NT2/D1 (cell line): ENCODE data around the gene PARN.

ENCODE experiments used
- DNase-seq: peaks from one replicate; pipeline ENCODE4 v3.0.0-alpha.2; 2011; ENCODE audit warnings: low read depth, low spot score
- H3K27me3 ChIP-seq: 2 replicates; pipeline ENCODE4 v1.6.0; 2011; ENCODE audit warnings: mild to moderate bottlenecking; ENCODE audit not compliant: insufficient read length, insufficient read depth
- H3K36me3 ChIP-seq: 2 replicates; pipeline ENCODE4 v1.6.1; 2011; ENCODE audit warnings: mild to moderate bottlenecking, low read length, mixed read lengths; ENCODE audit not compliant: insufficient read depth, insufficient read length
- H3K4me1 ChIP-seq: 2 replicates; pipeline ENCODE4 v1.5.1; 2011; ENCODE audit not compliant: insufficient read depth, insufficient read length
- H3K4me3 ChIP-seq: 2 replicates; pipeline ENCODE4 v1.5.1; 2011; ENCODE audit warnings: low read depth; ENCODE audit not compliant: insufficient read length
- H3K9ac ChIP-seq: 2 replicates; pipeline ENCODE4 v1.6.0; 2011; ENCODE audit warnings: low read depth; ENCODE audit not compliant: insufficient read length
- H3K9me3 ChIP-seq: 2 replicates; pipeline ENCODE4 v1.5.1; 2011; ENCODE audit warnings: mild to moderate bottlenecking, low read length; ENCODE audit not compliant: insufficient read depth
- SUZ12 ChIP-seq: IDR thresholded peaks from 2 replicates; pipeline ENCODE4 v1.6.1; 2011; ENCODE audit not compliant: insufficient read length, insufficient read depth; ENCODE audit errors: extremely low read depth
- YY1 ChIP-seq: IDR thresholded peaks from 2 replicates; pipeline ENCODE4 v1.6.1; 2011; ENCODE audit not compliant: insufficient read length, insufficient read depth
- ZNF274 ChIP-seq: IDR thresholded peaks from 2 replicates; pipeline ENCODE4 v1.6.1; 2011; ENCODE audit warnings: mild to moderate bottlenecking, low read depth, low read length

Gene PARN

DNA sequence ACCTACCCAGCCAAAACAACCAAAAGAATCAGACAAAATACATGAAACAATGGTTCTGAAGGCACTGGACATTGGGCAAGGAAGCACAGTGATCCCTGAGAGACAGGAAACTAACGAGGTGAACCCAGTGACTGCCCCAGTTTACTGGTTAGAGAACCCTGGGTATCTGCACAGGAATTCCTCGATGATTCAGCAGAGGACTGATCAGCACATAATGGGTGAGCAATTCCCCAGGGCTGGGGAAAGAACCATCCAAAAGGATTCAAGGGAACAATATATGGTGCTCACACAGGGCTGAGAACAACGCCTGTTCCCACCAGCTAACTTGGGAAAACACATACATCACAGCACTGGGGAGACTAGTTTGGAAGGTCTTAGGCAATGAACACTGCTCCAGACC, 167.2 kb downstream of the PARN start:
- Histone ChIP-seq H3K4me3 (no peak overlapping the region), H3K27me3 (no peaks in the 10 kb centered on the region), H3K9me3 (peaks cover 21% of the 10 kb centered on the region; the same call in 1 of the 2 replicates), H3K36me3 (peaks cover 6% of the 10 kb centered on the region), H3K9ac (no peak overlapping the region), H3K4me1 (peaks cover 3% of the 10 kb centered on the region)
- TF ChIP-seq ZNF274 (no peak), YY1 (no peak), SUZ12 (no peak)
- peak; percentile 22 for DNase-seq

DNA sequence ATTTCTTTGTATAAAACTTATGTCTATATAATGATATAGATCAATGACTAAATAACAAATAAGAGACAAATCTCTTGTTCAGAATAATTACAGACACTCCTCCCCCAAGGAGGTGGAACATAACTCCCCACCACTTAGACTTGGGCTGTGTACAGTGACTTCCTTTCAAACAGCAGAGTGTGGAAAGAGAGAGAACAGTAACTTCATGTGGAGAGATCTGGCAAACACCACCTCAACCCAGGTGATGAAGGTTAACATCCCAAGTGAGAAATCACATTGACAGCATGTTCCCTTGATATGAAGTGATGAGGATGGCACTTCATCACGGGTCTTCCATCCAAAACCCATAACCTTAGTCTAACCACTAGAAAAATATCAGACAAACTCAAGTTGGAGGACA, 169.3 kb downstream of the PARN start:
- Histone ChIP-seq H3K9ac (no peak overlapping the region), H3K36me3 (peaks cover 6% of the 10 kb centered on the region), H3K4me1 (peaks cover 3% of the 10 kb centered on the region), H3K9me3 (peaks cover 21% of the 10 kb centered on the region; the same call in 1 of the 2 replicates), H3K27me3 (no peaks in the 10 kb centered on the region), H3K4me3 (no peak overlapping the region)
- TF ChIP-seq SUZ12 = no peak
- no peak for TF ChIP-seq ZNF274
- no peak for TF ChIP-seq YY1
- no peak for DNase-seq

DNA sequence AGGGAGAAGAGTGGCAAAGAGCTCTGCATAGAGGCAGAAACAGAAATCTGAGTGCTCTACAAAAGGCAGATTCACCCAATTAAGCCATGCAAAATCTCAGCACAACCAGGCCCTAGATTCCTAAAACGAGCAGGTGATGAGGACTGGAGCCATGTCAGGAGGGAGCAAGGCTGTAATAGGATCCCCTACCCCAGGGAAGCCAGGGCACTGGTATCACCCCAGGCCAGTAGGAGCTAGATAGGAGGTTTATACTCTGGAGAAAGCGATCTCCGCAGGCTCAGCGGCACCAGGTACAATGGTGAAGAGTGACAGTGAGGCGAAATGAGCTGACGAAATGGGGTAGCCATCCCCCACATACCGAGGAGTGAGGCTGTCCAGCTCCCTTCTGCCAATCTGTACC, 171.5 kb downstream of the PARN start:
- no peak overlapping the region for H3K9ac ChIP-seq

DNA sequence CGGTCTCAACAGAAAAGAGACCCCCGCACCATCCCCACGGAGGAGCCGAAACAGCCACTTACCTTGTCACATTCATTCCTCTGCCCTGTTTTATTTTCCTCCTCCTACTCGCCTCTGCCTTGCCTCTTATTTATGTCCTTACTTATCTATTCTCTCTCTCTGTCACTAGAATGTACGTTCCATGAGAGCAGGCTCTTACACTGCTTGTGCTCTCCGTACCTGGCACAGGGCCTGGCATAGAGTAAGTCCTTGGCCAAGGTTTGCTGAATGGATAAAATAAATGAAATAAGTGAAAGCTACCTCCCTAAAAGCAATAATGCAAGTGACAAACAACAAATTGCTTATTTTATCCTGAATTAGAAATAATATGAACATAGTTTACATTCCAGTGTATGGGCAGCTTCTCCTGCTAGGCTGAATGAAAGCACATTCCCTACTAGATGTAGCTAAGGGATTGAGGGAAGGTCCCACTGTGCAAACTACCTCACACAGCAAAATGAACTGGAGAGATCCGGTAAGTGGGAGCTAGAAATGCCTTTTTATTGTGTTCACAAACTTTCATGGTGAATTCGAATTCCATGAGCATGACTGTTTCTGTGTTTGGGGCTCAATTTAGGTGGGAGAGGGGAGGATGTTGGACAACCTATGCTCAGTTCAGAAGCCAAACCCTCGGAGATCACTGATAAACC, 173.1 kb downstream of the PARN start:
- DNase-seq = no peak

More for the DNA sequence above, 171.5 kb downstream of the PARN start:
- H3K4me3 ChIP-seq = no peak overlapping the region
- no peaks in the 10 kb centered on the region for H3K27me3 ChIP-seq
- no peak for TF ChIP-seq ZNF274
- TF ChIP-seq SUZ12 = no peak
- no peak for TF ChIP-seq YY1
- peaks cover 4% of the 10 kb centered on the region; the same call in 1 of the 2 replicates for H3K9me3 ChIP-seq
- no peak for DNase-seq
- H3K36me3 ChIP-seq = no peaks in the 10 kb centered on the region
- H3K4me1 ChIP-seq = peaks cover 3% of the 10 kb centered on the region

DNA sequence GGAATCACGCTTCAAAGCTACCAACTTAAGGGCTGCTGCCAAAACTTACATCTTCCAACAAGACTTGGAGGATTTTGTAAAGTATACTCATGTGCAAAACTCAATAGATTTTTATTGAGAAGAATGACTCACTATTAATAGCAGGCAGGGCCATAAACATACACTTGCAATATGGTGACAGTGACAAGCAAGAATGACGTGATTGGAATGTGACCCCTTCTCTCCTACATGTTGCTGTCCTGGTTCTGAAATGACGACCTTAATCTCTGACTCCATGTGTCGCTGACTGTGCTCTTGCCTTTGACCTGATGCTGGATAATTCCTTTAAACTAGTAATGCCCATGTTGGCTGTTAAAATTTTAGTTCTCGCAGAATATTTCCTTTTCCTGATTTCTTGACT, 174.5 kb downstream of the PARN start:
- no peak for DNase-seq
- peaks cover 3% of the 10 kb centered on the region for H3K4me1 ChIP-seq

More for the DNA sequence above, 173.1 kb downstream of the PARN start:
- no peak for TF ChIP-seq ZNF274
- no peak for TF ChIP-seq SUZ12
- TF ChIP-seq YY1 = no peak
- Histone ChIP-seq H3K4me3 (no peak overlapping the region), H3K27me3 (no peaks in the 10 kb centered on the region), H3K9ac (no peak overlapping the region), H3K9me3 (no peaks in the 10 kb centered on the region), H3K36me3 (no peaks in the 10 kb centered on the region), H3K4me1 (peaks cover 3% of the 10 kb centered on the region)

DNA sequence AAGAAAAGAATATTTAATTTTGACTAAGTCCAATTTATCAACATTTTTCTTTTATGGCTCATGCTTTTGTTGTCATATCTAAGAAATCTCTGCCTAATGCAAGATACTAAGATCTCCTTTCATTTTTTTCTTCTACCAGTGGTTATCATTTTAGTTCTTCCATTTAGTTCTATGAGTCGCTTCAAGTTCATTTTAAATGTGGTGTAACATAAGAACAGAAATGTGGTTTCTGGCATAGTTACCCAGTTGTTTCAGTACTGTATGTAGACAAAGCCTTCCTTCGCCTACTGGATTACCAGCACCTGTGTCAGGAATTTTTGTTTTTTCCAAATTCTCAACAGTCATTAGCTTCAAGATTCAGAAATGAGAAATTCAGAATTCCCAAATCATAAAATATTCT, 175.7 kb downstream of the PARN start:
- H3K4me1 ChIP-seq = peaks cover 3% of the 10 kb centered on the region
- no peak for DNase-seq
- H3K27me3 ChIP-seq = no peaks in the 10 kb centered on the region
- no peaks in the 10 kb centered on the region for H3K9me3 ChIP-seq
- no peak overlapping the region for H3K9ac ChIP-seq
- no peaks in the 10 kb centered on the region for H3K36me3 ChIP-seq
- no peak overlapping the region for H3K4me3 ChIP-seq
- TF ChIP-seq ZNF274 = no peak
- no peak for TF ChIP-seq YY1
- no peak for TF ChIP-seq SUZ12

More for the DNA sequence above, 174.5 kb downstream of the PARN start:
- H3K4me3 ChIP-seq = no peak overlapping the region
- no peaks in the 10 kb centered on the region for H3K36me3 ChIP-seq
- no peak for TF ChIP-seq ZNF274
- TF ChIP-seq YY1 = no peak
- H3K27me3 ChIP-seq = no peaks in the 10 kb centered on the region
- H3K9me3 ChIP-seq = no peaks in the 10 kb centered on the region
- H3K9ac ChIP-seq = no peak overlapping the region

DNA sequence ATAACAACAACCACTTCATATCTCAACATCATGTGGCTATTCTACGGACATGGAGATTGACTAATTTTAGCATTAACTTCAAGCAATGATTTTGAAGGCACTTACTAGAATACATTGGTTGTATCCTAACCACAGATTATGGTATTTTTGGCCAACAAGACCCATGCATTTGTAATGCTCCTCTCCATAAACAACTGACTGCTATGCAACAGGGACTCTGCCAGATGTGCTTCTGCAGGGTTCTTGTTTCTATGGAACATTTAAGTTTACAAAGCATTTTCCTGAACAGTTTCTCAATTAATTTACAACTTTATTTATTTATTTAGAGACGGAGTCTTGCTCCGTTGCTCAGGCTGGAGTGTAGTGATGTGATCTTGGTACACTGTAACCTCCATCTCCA, 178.0 kb downstream of the PARN start:
- no peak overlapping the region for H3K9ac ChIP-seq
- no peaks in the 10 kb centered on the region for H3K4me1 ChIP-seq
- no peak for TF ChIP-seq SUZ12
- no peak for TF ChIP-seq YY1
- TF ChIP-seq ZNF274 = no peak

More for the DNA sequence above, 178.0 kb downstream of the PARN start:
- Histone ChIP-seq H3K4me3 (no peak overlapping the region), H3K36me3 (no peaks in the 10 kb centered on the region), H3K9me3 (no peaks in the 10 kb centered on the region), H3K27me3 (no peaks in the 10 kb centered on the region)
- no peak for DNase-seq
